SU-DHL-6 (cell line): Measurements from ENCODE around the gene ABCG1.

Source experiments
- H2AFZ ChIP-seq: fragments of 200-600 bp; sonication (generic); 2 replicates; pipeline ENCODE4 v1.6.1; 2014; ENCODE audit warnings: low read depth, mild to moderate bottlenecking, moderate library complexity, mixed read lengths, antibody characterized with exemption, low read length; ENCODE audit not compliant: severe bottlenecking
- H3F3A ChIP-seq: fragments of 200-600 bp; shearing (Covaris generic); 2 replicates; pipeline ENCODE4 v1.6.0; 2016; ENCODE audit warnings: antibody characterized with exemption, mild to moderate bottlenecking; ENCODE audit not compliant: insufficient read depth
- H3K27ac ChIP-seq: fragments of 200-600 bp; sonication (generic); 2 replicates; pipeline ENCODE4 v1.5.1; 2016; ENCODE audit warnings: low read depth, mild to moderate bottlenecking, low read length, moderate library complexity, mixed read lengths
- H3K27me3 ChIP-seq: fragments of 200-600 bp; sonication (generic), shearing (Covaris generic); 2 replicates; pipeline ENCODE4 v1.6.0; 2014; ENCODE audit warnings: mild to moderate bottlenecking, low read length
- H3K36me3 ChIP-seq: fragments of 200-600 bp; sonication (generic); 2 replicates; pipeline ENCODE4 v1.6.1; 2014; ENCODE audit warnings: mild to moderate bottlenecking, low read length, mixed read lengths
- H3K4me2 ChIP-seq: fragments of 300-600, 200-600 bp; shearing (Covaris generic), sonication (generic); 2 replicates; pipeline ENCODE4 v1.6.0; 2014; ENCODE audit warnings: low read length, low read depth, mild to moderate bottlenecking; ENCODE audit not compliant: poor library complexity, severe bottlenecking
- H3K4me3 ChIP-seq: fragments of 200-600 bp; sonication (generic); 2 replicates; pipeline ENCODE4 v1.5.1; 2014; ENCODE audit warnings: antibody characterized with exemption, low read length, mild to moderate bottlenecking, mixed read lengths; ENCODE audit not compliant: insufficient read depth, poor library complexity, severe bottlenecking
- H3K79me2 ChIP-seq: fragments of 200-600 bp; sonication (generic); 2 replicates; pipeline ENCODE4 v1.6.1; 2014; ENCODE audit warnings: mild to moderate bottlenecking, low read length, moderate library complexity; ENCODE audit not compliant: insufficient read depth
- H3K9ac ChIP-seq: fragments of 200-600 bp; sonication (generic); 2 replicates; pipeline ENCODE4 v1.7.0; 2014; ENCODE audit warnings: mild to moderate bottlenecking, low read length
- H3K9me2 ChIP-seq: fragments of 200-600 bp; sonication (generic); replicated peaks from 2 replicates; pipeline ENCODE4 v1.6.1; 2014; ENCODE audit warnings: low read length; ENCODE audit not compliant: insufficient read depth
- H3K9me3 ChIP-seq: fragments of 200-600 bp; sonication (generic); 2 replicates; pipeline ENCODE4 v1.6.1; 2014; ENCODE audit warnings: low read length, mixed read lengths; ENCODE audit not compliant: insufficient read depth
- H4K20me1 ChIP-seq: fragments of 200-600 bp; sonication (generic); 2 replicates; pipeline ENCODE4 v1.6.1; 2014; ENCODE audit warnings: low read depth, mild to moderate bottlenecking, antibody characterized with exemption, low read length, moderate library complexity, mixed read lengths
- EZH2phosphoT487 ChIP-seq: fragments of 200-600 bp; sonication (generic), shearing (Covaris generic); conservative IDR thresholded peaks from 2 replicates; pipeline ENCODE4 v1.6.1; 2018; ENCODE audit warnings: mild to moderate bottlenecking, antibody characterized with exemption, low read length, moderate library complexity, mixed read lengths
- TF ChIP-seq, protein P1 (sequence below): fragments of 200-600 bp; sonication (generic); IDR thresholded peaks from one replicate; pipeline ENCODE4 v1.5.1; 2017; ENCODE audit warnings: antibody characterized with exemption, mild to moderate bottlenecking, low read length, moderate library complexity; ENCODE audit not compliant: insufficient read depth, poor library complexity, severe bottlenecking

Gene ABCG1

DNA sequence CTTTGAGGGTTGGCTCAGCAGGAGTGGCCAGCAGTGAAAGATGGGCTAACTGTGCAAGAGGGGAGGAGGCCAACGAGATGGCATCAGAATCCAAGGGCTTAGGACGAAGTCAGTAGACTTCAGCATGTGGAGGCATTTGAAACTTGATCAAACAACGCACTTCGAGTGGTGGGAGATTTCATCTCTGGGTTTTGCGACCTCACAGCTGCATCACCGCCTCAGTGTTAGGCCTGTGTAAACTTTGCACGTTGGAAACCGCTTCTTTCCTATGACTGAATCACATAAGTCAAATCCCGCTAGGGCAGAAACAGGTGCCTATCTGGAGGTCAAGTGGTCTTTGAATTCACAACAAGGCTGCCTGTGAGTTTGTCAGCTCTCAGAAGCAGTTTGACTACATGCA, 78.4 kb downstream of the ABCG1 start:
- H3K27ac ChIP-seq = no peak overlapping the region
- H3F3A ChIP-seq = no peaks in the 10 kb centered on the region
- H3K9ac ChIP-seq = no peak overlapping the region
- H2AFZ ChIP-seq = no peak overlapping the region
- H3K79me2 ChIP-seq = no peaks in the 10 kb centered on the region
- H4K20me1 ChIP-seq = no peaks in the 10 kb centered on the region
- TF ChIP-seq EZH2phosphoT487 = no peak
- TF ChIP-seq, protein P1, sequence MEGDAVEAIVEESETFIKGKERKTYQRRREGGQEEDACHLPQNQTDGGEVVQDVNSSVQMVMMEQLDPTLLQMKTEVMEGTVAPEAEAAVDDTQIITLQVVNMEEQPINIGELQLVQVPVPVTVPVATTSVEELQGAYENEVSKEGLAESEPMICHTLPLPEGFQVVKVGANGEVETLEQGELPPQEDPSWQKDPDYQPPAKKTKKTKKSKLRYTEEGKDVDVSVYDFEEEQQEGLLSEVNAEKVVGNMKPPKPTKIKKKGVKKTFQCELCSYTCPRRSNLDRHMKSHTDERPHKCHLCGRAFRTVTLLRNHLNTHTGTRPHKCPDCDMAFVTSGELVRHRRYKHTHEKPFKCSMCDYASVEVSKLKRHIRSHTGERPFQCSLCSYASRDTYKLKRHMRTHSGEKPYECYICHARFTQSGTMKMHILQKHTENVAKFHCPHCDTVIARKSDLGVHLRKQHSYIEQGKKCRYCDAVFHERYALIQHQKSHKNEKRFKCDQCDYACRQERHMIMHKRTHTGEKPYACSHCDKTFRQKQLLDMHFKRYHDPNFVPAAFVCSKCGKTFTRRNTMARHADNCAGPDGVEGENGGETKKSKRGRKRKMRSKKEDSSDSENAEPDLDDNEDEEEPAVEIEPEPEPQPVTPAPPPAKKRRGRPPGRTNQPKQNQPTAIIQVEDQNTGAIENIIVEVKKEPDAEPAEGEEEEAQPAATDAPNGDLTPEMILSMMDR = no peak
- H3K36me3 ChIP-seq = no peaks in the 10 kb centered on the region
- no peak overlapping the region for H3K4me2 ChIP-seq
- H3K4me3 ChIP-seq = no peak overlapping the region
- H3K27me3 ChIP-seq = no peaks in the 10 kb centered on the region
- no peaks in the 10 kb centered on the region for H3K9me3 ChIP-seq
- no peaks in the 10 kb centered on the region for H3K9me2 ChIP-seq

DNA sequence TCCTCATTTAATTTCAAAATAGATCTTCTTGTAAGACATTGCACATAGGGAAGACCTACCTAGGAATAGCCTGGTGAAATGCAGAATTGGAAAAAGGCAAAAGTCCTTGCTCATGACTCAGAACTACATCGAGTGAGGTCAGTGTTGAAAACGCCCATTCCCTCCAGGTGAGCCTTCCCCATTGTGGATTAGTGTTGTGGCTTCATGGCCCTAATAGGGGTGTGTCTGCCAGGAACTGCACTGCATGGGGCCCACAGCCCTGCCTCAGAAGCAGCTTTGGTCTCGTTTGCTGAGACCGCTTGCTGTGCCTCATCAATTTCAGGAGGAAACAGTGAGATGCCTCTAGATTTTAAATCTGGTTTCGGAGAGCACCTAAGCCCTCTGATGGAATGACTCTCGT, 79.3 kb downstream of the ABCG1 start:
- H3K9me3 ChIP-seq = no peaks in the 10 kb centered on the region
- H4K20me1 ChIP-seq = no peaks in the 10 kb centered on the region
- TF ChIP-seq EZH2phosphoT487 = no peak
- no peaks in the 10 kb centered on the region for H3F3A ChIP-seq
- H3K4me3 ChIP-seq = no peak overlapping the region
- no peaks in the 10 kb centered on the region for H3K27me3 ChIP-seq
- no peaks in the 10 kb centered on the region for H3K36me3 ChIP-seq
- no peak overlapping the region for H2AFZ ChIP-seq
- H3K9ac ChIP-seq = no peak overlapping the region
- no peaks in the 10 kb centered on the region for H3K9me2 ChIP-seq
- no peaks in the 10 kb centered on the region for H3K79me2 ChIP-seq
- no peak overlapping the region for H3K4me2 ChIP-seq
- no peak overlapping the region for H3K27ac ChIP-seq

DNA sequence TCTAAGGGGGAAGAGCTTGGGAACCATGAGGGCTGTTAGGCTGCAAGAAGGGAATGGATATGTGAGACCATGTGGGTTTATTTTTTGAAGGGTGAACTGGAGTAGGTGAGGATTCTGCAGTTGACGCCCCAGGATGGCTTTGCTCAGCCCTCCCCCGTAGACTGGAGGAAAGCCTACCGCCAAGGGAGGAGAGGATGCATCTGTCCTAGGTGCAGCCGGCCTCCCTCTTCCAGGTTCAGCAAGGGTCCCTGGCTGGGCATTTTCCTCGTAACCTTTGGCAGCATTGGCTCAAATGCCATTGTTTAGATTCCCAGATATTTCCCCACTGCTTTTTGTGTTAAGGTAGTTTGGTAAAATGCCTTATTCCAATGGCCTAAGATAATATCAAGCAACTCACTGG, 79.7 kb downstream of the ABCG1 start:
- Histone ChIP-seq H3F3A (no peaks in the 10 kb centered on the region), H3K36me3 (no peaks in the 10 kb centered on the region), H3K4me2 (no peak overlapping the region), H3K4me3 (no peak overlapping the region), H3K27ac (no peak overlapping the region), H2AFZ (no peak overlapping the region), H3K9me2 (no peaks in the 10 kb centered on the region), H3K9me3 (no peaks in the 10 kb centered on the region), H4K20me1 (no peaks in the 10 kb centered on the region), H3K27me3 (no peaks in the 10 kb centered on the region), H3K79me2 (no peaks in the 10 kb centered on the region), H3K9ac (no peak overlapping the region)
- no peak for TF ChIP-seq EZH2phosphoT487
- TF ChIP-seq, protein P1 = no peak

DNA sequence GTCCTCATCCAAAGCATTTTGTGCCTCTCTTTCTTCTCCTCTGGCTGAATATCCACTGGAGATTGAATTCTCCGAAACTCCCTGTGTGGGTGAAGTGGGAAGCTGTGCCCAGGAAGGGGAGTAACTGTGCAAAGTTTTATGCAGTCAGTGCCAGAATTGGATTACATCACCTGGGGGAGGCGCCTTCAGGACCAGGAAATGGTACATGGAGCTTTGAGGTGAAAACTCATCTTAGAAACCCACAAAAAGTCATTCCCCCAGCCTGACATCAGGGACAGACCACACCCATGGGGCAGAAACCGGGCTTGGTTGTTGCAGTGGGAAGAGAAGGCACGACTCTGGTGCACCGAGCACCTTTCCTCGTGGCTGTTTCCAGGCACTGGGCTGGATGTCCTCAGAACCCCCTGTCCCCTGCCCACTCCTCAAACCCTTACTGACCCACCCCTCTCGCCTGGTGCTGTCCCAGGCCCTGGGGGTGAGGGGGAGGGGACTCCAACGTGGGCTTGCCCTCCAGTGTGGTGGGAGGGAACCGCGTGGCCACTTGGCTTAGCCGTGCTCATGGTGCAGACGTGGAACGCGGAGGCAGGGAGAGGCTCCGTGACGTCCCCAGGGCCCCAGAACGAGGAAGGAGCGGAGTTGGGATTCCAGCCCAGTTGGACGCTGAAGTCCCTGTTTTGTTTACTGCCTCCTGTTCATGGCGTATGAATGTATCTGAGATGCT, 80.5 kb downstream of the ABCG1 start:
- Histone ChIP-seq H3K36me3 (no peaks in the 10 kb centered on the region), H3F3A (no peaks in the 10 kb centered on the region), H3K4me3 (no peak overlapping the region), H3K9me2 (no peaks in the 10 kb centered on the region), H3K9ac (no peak overlapping the region), H3K79me2 (no peaks in the 10 kb centered on the region), H3K27ac (no peak overlapping the region), H3K4me2 (no peak overlapping the region), H2AFZ (no peak overlapping the region), H4K20me1 (no peaks in the 10 kb centered on the region), H3K27me3 (no peaks in the 10 kb centered on the region), H3K9me3 (no peaks in the 10 kb centered on the region)
- no peak for TF ChIP-seq EZH2phosphoT487
- TF ChIP-seq, protein P1 = no peak
